ENCODE measurements around the gene FLYWCH2. TPM values are rescaled to one million over a fixed set of nuclear protein-coding genes. Genes with fewer than 3 reads are reported as not detected.

Gene FLYWCH2
- total RNA-seq, 1 donor from 2014 or later = 45.9 TPM

- peaks cover 36% of the 10 kb centered on the region for H3K27me3 Mint-ChIP-seq
- no peaks in the 10 kb centered on the region for H3K4me1 Mint-ChIP-seq (ENCODE audit: unreplicated experiment)
- no peak overlapping the region for H3K27ac Mint-ChIP-seq
- peaks cover 5% of the 10 kb centered on the region for H3K9me3 Mint-ChIP-seq
- no peak for TF ChIP-seq CTCF (conservative IDR thresholded peaks at IDR 0.05)
- no peaks in the 10 kb centered on the region for H3K36me3 Mint-ChIP-seq
- no peak overlapping the region for H3K4me3 Mint-ChIP-seq
- no peak for DNase-seq (ENCODE audit: extremely low spot score, unreplicated experiment)
Observed at GRCh38 chr16:2859686-2860265, 23.2 kb upstream of the FLYWCH2 start.

GRCh38 chr16:2860826-2861567, 22.0 kb upstream of the FLYWCH2 start:
- H3K27me3 Mint-ChIP-seq = peaks cover 48% of the 10 kb centered on the region
- no peaks in the 10 kb centered on the region for H3K36me3 Mint-ChIP-seq
- peaks cover 5% of the 10 kb centered on the region for H3K9me3 Mint-ChIP-seq
- H3K27ac Mint-ChIP-seq = no peak overlapping the region
- H3K4me3 Mint-ChIP-seq = no peak overlapping the region
- no peaks in the 10 kb centered on the region for H3K4me1 Mint-ChIP-seq (ENCODE audit: unreplicated experiment)
- DNase-seq (ENCODE audit: extremely low spot score, unreplicated experiment) = no peak
- no peak for TF ChIP-seq CTCF (conservative IDR thresholded peaks at IDR 0.05)

DNA sequence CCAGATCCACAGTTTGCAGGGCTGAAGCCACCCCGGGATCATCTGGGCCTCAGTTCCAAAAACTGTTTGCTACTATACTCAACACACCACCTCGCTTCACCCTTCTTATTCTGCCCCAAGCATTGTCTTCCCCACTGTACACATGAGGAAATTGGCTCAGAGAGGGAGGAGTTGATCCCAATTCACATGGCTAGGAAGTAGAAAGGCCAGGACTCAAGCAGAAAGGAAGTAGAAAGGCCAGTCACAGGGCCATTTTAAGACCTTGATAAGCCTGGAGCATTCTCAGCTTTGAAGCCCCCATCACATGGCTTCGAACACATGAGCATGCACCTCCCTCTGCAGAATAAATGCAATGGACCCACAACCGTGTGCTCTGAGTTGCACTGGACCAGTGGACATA, 17.4 kb upstream of the FLYWCH2 start:
- no peak for TF ChIP-seq CTCF (conservative IDR thresholded peaks at IDR 0.05)
- Mint-ChIP-seq H3K27me3 (peaks cover 43% of the 10 kb centered on the region), H3K4me3 (no peak overlapping the region), H3K27ac (no peak overlapping the region), H3K9me3 (peaks cover 5% of the 10 kb centered on the region), H3K4me1 (ENCODE audit: unreplicated experiment) (no peaks in the 10 kb centered on the region), H3K36me3 (no peaks in the 10 kb centered on the region)
- DNase-seq (ENCODE audit: extremely low spot score, unreplicated experiment) = no peak

- Mint-ChIP-seq H3K9me3 (peaks cover under 1% of the 10 kb centered on the region), H3K27me3 (peaks cover 43% of the 10 kb centered on the region), H3K27ac (no peak overlapping the region), H3K36me3 (no peaks in the 10 kb centered on the region), H3K4me1 (ENCODE audit: unreplicated experiment) (no peaks in the 10 kb centered on the region), H3K4me3 (peak overlapping the region; percentile 15)
- no peak for DNase-seq (ENCODE audit: extremely low spot score, unreplicated experiment)
- TF ChIP-seq CTCF (conservative IDR thresholded peaks at IDR 0.05) = no peak
Observed at GRCh38 chr16:2866431-2866830, 16.6 kb upstream of the FLYWCH2 start.

DNA sequence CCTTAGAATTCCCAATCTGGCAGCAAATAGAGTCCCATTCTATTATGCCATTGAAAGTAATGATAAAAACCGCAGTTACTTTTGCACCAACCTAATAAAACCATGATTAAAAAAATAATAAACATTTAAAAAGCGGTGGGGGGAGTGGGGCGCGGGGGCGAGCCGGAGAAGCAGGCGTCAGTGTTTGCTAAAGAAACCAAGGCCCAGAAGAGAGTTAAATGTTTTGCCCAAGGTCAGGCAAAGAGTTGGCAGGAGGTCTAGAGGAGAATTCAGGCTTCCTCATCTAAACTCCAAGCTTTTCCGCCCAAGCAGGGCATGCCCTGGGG, 15.4 kb upstream of the FLYWCH2 start:
- Mint-ChIP-seq H3K4me3 (peak overlapping the region; percentile 90), H3K36me3 (no peaks in the 10 kb centered on the region), H3K27me3 (peaks cover 47% of the 10 kb centered on the region), H3K9me3 (no peaks in the 10 kb centered on the region), H3K4me1 (ENCODE audit: unreplicated experiment) (no peaks in the 10 kb centered on the region), H3K27ac (peak overlapping the region; percentile 87)
- TF ChIP-seq CTCF (conservative IDR thresholded peaks at IDR 0.05) = no peak
- DNase-seq (ENCODE audit: extremely low spot score, unreplicated experiment) = no peak
